Suprapubic skin (tissue), 4 donors: ENCODE data around the gene COL23A1. TPM values are rescaled to one million over a fixed set of nuclear protein-coding genes. Genes with fewer than 3 reads are reported as not detected.

Experiments used
- DNase-seq, 2 donors: peaks; one replicate each; pipeline ENCODE4 v3.0.0-alpha.2; 2019; ENCODE audit warnings: low spot score in 2 of 2
- H3K27ac ChIP-seq: fragments of 200-600 bp; sonication (generic); one replicate; pipeline ENCODE4 v1.5.1; 2019
- H3K27me3 ChIP-seq: fragments of 200-600 bp; sonication (generic); one replicate; pipeline ENCODE4 v1.5.1; 2019
- H3K36me3 ChIP-seq: fragments of 200-600 bp; sonication (generic); one replicate; pipeline ENCODE4 v1.5.1; 2019
- H3K4me1 ChIP-seq: fragments of 200-600 bp; sonication (generic); one replicate; pipeline ENCODE4 v1.5.1; 2019
- H3K4me3 ChIP-seq: fragments of 200-600 bp; sonication (generic); one replicate; pipeline ENCODE4 v1.5.1; 2019; ENCODE audit warnings: mild to moderate bottlenecking
- H3K9me3 ChIP-seq: fragments of 200-600 bp; sonication (generic); one replicate; pipeline ENCODE4 v1.5.1; 2019
- EP300 ChIP-seq: sonication (generic); formaldehyde crosslinking; IDR thresholded peaks from one replicate; pipeline ENCODE4 v1.6.1; 2017; ENCODE audit warnings: antibody characterized with exemption
- POLR2A ChIP-seq, 2 donors: fragments of 450-650 bp; IDR thresholded peaks; one replicate each; pipeline ENCODE4 v1.6.1; 2017; ENCODE audit warnings: antibody characterized with exemption in 2 of 2, mild to moderate bottlenecking in 2 of 2, moderate library complexity in 2 of 2
- POLR2AphosphoS5 ChIP-seq, 3 donors: sonication (generic); formaldehyde crosslinking; IDR thresholded peaks; one replicate each; pipeline ENCODE4 v1.6.1; 2017; ENCODE audit warnings: antibody characterized with exemption in 3 of 3
- WGBS: methylation state at CpG from one replicate; pipeline ENCODE4 v1.1.5; 2018; 5-methylcytosine and 5-hydroxymethylcytosine counted together
- total RNA-seq, 4 donors: library from RNA; depleted of rRNA; stranded (reverse); fragments of >200 nt; gene quantifications; one replicate each; pipeline ENCODE4 v1.1.0, GENCODE V29; 2016
- TF ChIP-seq, protein P1 (sequence below), 2 donors: fragments of 200-600 bp in 1 of 2; fragments of 450-650 bp in 1 of 2; sonication (generic) in 1 of 2; IDR thresholded peaks; one replicate each; pipeline ENCODE4 v1.5.1; 2016 to 2019; ENCODE audit warnings: antibody characterized with exemption in 2 of 2, mild to moderate bottlenecking in 1 of 2, moderate library complexity in 1 of 2

COL23A1 gene
- total RNA-seq, 4 donors from 2014 or later: 1.6 to 4.4 (median 3.4) TPM

DNA sequence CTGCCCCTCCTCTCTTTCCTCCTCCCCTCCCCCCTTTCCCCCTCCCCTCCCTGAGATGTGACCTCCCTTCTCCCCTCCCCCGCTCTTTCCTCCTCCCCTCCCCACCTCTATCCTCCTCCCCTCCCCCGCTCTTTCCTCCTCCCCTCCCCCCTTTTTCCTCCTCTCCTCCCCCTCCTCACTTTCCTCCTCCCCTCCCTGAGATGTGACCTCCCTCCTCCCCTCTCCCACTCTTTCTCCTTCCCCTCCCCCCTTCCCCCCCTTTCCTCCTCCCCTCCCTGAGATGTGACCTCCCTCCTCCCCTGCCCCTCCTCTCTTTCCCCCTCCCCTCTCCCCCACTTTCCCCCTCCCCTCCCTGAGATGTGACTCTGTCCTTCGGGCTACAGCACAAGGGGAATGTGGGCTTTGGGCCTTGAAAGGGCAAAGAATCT is 169.8 kb downstream of the COL23A1 start:
- DNase-seq: no peak
- WGBS: 63% methylated on average over 1 of the region's 3 CpGs

DNA sequence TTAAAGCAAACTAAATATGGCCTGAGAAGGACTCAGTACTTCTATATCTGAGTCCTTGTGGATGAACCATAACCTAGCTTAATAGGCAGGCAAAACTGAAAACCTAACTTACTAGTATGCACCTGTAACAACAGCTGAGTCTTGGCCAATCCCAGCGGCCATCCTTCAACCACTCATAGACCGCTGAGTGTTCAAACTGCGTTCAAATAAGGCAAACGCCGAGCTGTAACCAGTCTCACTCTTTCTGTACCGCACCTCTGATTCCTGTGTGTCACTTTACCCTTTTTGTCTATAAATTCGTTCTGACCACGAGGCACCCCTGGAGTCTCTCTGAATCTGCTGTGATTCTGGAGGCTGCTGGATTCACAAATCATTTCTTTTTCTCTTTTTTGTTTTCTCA is 170.5 kb downstream of the COL23A1 start:
- no peaks in the 10 kb centered on the region for H3K9me3 ChIP-seq
- no peaks in the 10 kb centered on the region for H3K36me3 ChIP-seq
- H3K27ac ChIP-seq: no peak overlapping the region
- peak in 1 of 2 donors; percentile 16 for DNase-seq
- TF ChIP-seq, protein P1, sequence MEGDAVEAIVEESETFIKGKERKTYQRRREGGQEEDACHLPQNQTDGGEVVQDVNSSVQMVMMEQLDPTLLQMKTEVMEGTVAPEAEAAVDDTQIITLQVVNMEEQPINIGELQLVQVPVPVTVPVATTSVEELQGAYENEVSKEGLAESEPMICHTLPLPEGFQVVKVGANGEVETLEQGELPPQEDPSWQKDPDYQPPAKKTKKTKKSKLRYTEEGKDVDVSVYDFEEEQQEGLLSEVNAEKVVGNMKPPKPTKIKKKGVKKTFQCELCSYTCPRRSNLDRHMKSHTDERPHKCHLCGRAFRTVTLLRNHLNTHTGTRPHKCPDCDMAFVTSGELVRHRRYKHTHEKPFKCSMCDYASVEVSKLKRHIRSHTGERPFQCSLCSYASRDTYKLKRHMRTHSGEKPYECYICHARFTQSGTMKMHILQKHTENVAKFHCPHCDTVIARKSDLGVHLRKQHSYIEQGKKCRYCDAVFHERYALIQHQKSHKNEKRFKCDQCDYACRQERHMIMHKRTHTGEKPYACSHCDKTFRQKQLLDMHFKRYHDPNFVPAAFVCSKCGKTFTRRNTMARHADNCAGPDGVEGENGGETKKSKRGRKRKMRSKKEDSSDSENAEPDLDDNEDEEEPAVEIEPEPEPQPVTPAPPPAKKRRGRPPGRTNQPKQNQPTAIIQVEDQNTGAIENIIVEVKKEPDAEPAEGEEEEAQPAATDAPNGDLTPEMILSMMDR (IDR thresholded peaks at IDR 0.05): no peak
- TF ChIP-seq POLR2A (IDR thresholded peaks at IDR 0.05): no peak
- TF ChIP-seq EP300: no peak
- TF ChIP-seq POLR2AphosphoS5 (IDR thresholded peaks at IDR 0.05): no peak
- no peak overlapping the region for H3K4me3 ChIP-seq
- H3K4me1 ChIP-seq: no peaks in the 10 kb centered on the region
- WGBS: 83% methylated on average over 8 of the region's 8 CpGs
- H3K27me3 ChIP-seq: peaks cover 11% of the 10 kb centered on the region

More for the DNA sequence above, 169.8 kb downstream of the COL23A1 start:
- H3K36me3 ChIP-seq: no peaks in the 10 kb centered on the region
- no peak overlapping the region for H3K27ac ChIP-seq
- H3K4me1 ChIP-seq: no peaks in the 10 kb centered on the region
- TF ChIP-seq, protein P1 (IDR thresholded peaks at IDR 0.05): no peak
- TF ChIP-seq EP300: no peak
- no peak for TF ChIP-seq POLR2A (IDR thresholded peaks at IDR 0.05)
- H3K4me3 ChIP-seq: no peak overlapping the region
- no peaks in the 10 kb centered on the region for H3K9me3 ChIP-seq
- peaks cover 5% of the 10 kb centered on the region for H3K27me3 ChIP-seq

DNA sequence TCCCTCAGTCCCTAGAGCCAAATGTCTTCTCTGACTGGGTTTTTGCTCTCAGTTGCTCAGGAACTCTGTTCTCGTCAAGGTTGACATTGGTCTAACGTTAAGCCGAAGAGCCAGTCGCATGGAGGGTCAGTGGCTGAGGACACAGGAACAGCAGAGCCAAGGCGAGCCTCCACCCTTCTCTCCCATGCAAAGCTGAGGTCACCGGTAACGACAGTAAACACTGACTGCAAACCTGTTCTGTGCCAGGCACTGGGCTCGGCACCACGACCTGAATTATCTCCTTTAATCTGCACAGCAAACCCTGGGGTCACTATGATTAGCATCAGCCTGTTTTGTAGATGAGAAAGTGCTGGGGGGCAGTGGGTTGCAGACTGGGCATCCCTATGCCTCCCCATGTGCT is 171.0 kb downstream of the COL23A1 start:
- no peak overlapping the region for H3K27ac ChIP-seq
- no peaks in the 10 kb centered on the region for H3K9me3 ChIP-seq
- peak in 1 of 2 donors; percentile 72 for DNase-seq
- peaks cover 11% of the 10 kb centered on the region for H3K27me3 ChIP-seq
- no peak overlapping the region for H3K4me3 ChIP-seq
- 93% methylated on average over 6 of the region's 9 CpGs for WGBS
- H3K36me3 ChIP-seq: no peaks in the 10 kb centered on the region
- no peaks in the 10 kb centered on the region for H3K4me1 ChIP-seq
- TF ChIP-seq POLR2A (IDR thresholded peaks at IDR 0.05): no peak
- TF ChIP-seq, protein P1 (IDR thresholded peaks at IDR 0.05): no peak
- TF ChIP-seq EP300: no peak
- TF ChIP-seq POLR2AphosphoS5 (IDR thresholded peaks at IDR 0.05): no peak

DNA sequence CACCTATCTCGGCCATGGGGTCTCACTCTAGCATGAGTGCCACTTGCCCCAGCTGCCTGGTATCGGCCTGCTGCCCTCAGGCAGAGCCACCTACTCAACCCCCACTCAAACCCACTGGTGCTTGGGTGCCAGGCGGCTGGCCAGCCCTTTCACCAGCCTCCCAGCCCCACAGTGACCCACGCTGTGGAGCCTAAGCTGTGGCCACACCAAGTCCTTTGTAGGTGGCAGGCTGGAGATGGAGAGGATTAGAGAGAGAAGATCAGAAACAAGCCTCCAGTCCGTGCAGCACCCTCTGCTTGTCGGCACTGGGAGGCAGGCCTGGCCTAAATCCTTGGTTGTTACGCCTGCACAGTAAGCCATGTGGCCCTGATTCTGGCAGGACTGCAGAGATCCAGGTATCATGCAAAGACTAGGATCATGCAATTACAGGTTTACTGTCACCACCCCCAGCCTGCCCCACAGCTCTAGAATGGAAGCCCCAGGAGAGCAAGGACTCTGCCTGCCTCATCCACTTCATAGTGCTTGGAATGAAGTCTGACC is 171.7 kb downstream of the COL23A1 start:
- Histone ChIP-seq H3K27ac (no peak overlapping the region), H3K4me1 (no peaks in the 10 kb centered on the region), H3K9me3 (no peaks in the 10 kb centered on the region), H3K4me3 (no peak overlapping the region), H3K36me3 (no peaks in the 10 kb centered on the region), H3K27me3 (peaks cover 11% of the 10 kb centered on the region)
- 92% methylated on average over 4 of the region's 7 CpGs for WGBS
- no peak for TF ChIP-seq POLR2AphosphoS5 (IDR thresholded peaks at IDR 0.05)
- peak in 1 of 2 donors; percentile 52 for DNase-seq

DNA sequence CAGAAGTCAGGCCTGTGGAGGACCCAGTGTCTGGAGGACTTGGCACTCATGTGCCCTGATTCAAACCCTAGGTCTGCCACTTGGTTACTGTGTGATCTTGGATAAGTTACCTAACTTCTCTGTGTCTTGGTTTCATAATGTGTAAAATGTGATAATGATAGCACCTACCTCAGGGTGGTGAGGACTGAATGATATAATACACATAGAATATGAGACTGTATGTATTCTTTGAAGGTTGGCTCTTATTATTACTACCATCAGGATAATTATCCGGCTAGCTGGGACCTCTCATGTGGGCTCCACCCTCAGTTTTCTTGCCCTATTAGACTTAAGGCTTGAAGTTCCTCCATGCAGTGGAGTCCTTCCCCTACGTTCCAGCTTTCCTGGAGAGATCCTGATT is 172.2 kb downstream of the COL23A1 start:
- no peaks in the 10 kb centered on the region for H3K9me3 ChIP-seq
- H3K36me3 ChIP-seq: no peaks in the 10 kb centered on the region
- no peak overlapping the region for H3K4me3 ChIP-seq
- H3K4me1 ChIP-seq: no peaks in the 10 kb centered on the region
- no peak overlapping the region for H3K27ac ChIP-seq
- TF ChIP-seq POLR2AphosphoS5 (IDR thresholded peaks at IDR 0.05): no peak
- TF ChIP-seq POLR2A (IDR thresholded peaks at IDR 0.05): no peak
- TF ChIP-seq, protein P1 (IDR thresholded peaks at IDR 0.05): no peak
- no peak for TF ChIP-seq EP300
- no peak for DNase-seq
- peaks cover 11% of the 10 kb centered on the region for H3K27me3 ChIP-seq
- 95% methylated on average over 2 of the region's 2 CpGs for WGBS

DNA sequence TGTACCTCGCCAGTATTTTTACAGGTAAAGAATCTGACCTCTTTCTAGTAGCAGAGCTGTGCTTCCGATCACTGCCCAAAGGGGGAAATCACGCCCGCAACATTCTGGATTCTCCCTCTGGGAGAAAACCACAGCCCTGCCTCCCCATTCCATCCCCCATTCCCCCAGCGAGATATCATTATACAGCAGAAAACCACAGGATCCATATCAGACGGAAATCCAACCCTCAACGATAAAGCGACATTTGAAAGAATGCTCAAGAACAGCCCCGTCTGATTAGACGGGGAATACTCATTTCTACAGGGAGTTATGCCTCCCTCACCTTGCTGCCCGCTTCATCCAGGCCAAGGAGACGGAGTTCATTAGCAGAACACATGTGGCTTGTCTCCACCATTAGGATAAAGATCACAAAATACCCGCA is 172.8 kb downstream of the COL23A1 start:
- no peaks in the 10 kb centered on the region for H3K9me3 ChIP-seq
- peaks cover 14% of the 10 kb centered on the region for H3K27me3 ChIP-seq
- H3K27ac ChIP-seq: no peak overlapping the region
- H3K4me3 ChIP-seq: no peak overlapping the region
- H3K4me1 ChIP-seq: no peaks in the 10 kb centered on the region
- DNase-seq: peak in 1 of 2 donors; percentile 49
- H3K36me3 ChIP-seq: no peaks in the 10 kb centered on the region
- TF ChIP-seq EP300 (no peak), POLR2A (IDR thresholded peaks at IDR 0.05) (no peak), POLR2AphosphoS5 (IDR thresholded peaks at IDR 0.05) (no peak)
- TF ChIP-seq, protein P1 (IDR thresholded peaks at IDR 0.05): no peak
- WGBS: 88% methylated on average over 13 of the region's 13 CpGs
